Measurements from ENCODE around the gene FAM171A1.

Gene FAM171A1

DNA sequence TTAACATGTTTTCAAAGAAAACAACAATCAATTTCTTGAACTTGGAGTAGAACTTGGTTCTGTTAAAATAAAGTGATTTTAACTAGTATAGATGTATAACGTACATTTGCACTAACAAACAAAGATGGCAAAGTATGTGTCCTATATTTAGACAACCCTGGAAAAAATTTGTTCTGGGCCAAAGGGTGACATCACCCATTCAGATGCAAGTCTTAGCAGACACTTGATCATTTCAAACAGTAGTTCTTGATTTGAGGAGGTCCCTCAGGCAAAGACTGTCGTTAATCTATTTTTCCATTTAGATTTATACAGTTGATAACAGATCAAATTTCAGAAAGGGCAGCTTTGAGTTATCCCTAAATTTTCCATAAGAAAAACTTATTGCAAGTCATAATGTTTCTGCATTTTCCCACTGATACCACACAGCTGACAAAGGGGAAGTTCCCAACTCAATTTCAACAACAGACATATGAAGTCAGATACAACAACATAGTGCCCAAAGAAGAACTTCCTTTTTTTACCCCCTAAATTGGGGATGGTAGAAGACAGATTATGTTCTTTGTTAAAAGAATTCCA lies 207.7 kb downstream of the FAM171A1 start:
- DNase-seq, result no peak
